Fibroblast of mammary gland (primary cell): Measurements from ENCODE around the gene LRBA.

ENCODE experiments used
- DNase-seq: peaks from one replicate; pipeline ENCODE4 v3.0.0-alpha.2; 2010; ENCODE audit warnings: low read depth
- H3K4me3 ChIP-seq: 2 replicates; pipeline ENCODE4 v1.5.1; 2011; ENCODE audit warnings: low read depth, mild to moderate bottlenecking, low read length, moderate library complexity; ENCODE audit not compliant: control insufficient read depth
- CTCF ChIP-seq: conservative IDR thresholded peaks from 2 replicates; pipeline ENCODE4 v1.5.1; 2011; ENCODE audit warnings: low read depth, low read length, inconsistent platforms; ENCODE audit not compliant: control insufficient read depth, insufficient read depth

Gene LRBA

DNA sequence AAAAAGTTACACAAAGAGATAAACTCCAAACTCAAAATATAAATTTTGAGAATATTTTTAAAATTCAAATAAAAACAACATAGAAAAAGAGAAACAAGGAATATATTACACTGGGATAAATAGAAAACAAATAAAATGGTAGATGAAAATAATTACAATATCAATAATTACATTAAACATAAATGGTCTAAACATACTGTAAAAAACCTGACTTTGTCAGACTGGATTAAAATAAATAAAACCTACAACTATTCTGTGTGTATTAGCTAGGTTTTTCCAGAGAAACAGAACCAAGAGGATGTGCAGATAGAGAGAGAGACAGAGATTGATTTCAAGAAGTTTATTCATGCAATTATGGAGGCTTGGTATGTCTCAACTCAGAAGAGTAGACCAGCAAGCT lies 126.5 kb downstream of the LRBA start:
- no peak for DNase-seq
- H3K4me3 ChIP-seq = no peak overlapping the region
- TF ChIP-seq CTCF = no peak

- no peak overlapping the region for H3K4me3 ChIP-seq
- DNase-seq = no peak
- TF ChIP-seq CTCF = no peak
These were observed 126.9 kb downstream of the LRBA start for GRCh38 chr4:150888217-150888616.

GRCh38 chr4:150886597-150886996 lies 128.5 kb downstream of the LRBA start:
- no peak for TF ChIP-seq CTCF
- DNase-seq = peak; percentile 71
- H3K4me3 ChIP-seq = no peak overlapping the region

- no peak overlapping the region for H3K4me3 ChIP-seq
- DNase-seq = no peak
- no peak for TF ChIP-seq CTCF
These were observed 130.5 kb downstream of the LRBA start for GRCh38 chr4:150884625-150885024.

DNA sequence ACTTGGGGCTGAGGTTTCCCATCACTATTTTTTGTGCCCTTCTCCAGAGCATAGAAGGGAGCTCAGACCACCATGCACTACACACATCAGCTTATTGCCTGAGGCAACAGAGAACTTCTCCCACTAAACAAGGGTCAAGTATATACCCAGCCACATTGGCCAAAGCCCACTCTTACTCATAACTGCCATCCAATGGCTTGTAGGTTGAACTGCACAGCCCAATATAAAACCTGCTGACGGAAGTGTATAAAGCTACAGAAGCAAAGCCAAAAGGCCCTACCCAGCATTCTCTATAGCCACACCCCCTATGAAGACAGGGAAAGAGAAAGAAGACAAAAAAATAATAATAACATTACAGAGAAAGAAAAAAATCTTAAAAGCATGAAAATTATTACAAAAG lies 139.7 kb downstream of the LRBA start:
- TF ChIP-seq CTCF = no peak
- DNase-seq = no peak
- no peak overlapping the region for H3K4me3 ChIP-seq

- TF ChIP-seq CTCF = no peak
- DNase-seq = peak; percentile 9
These were observed 140.5 kb downstream of the LRBA start for GRCh38 chr4:150874338-150875226.

GRCh38 chr4:150867148-150867547 lies 147.9 kb downstream of the LRBA start:
- peak; percentile 47 for TF ChIP-seq CTCF
- no peak overlapping the region for H3K4me3 ChIP-seq
- peak; percentile 84 for DNase-seq

More at GRCh38 chr4:150874338-150875226, 140.5 kb downstream of the LRBA start:
- H3K4me3 ChIP-seq = no peak overlapping the region
